Mucosa of rectum (tissue), 2 donors: ENCODE measurements around the gene REEP3.

ENCODE experiments used
- H3K27ac ChIP-seq, 2 donors: one replicate each; pipeline ENCODE4 v1.7.0; 2013; ENCODE audit warnings: inconsistent platforms in 2 of 2, low read depth in 2 of 2, low read length in 2 of 2
- H3K27me3 ChIP-seq, 2 donors: one replicate each; pipeline ENCODE4 v1.7.0; 2013; ENCODE audit warnings: low read length in 2 of 2; ENCODE audit not compliant: control insufficient read depth in 2 of 2, insufficient read depth in 2 of 2
- H3K36me3 ChIP-seq, 2 donors: one replicate each; pipeline ENCODE4 v1.7.0; 2013; ENCODE audit warnings: low read length in 2 of 2; ENCODE audit not compliant: control insufficient read depth in 2 of 2, insufficient read depth in 2 of 2
- H3K4me1 ChIP-seq, 2 donors: one replicate each; pipeline ENCODE4 v1.7.0; 2013; ENCODE audit warnings: low read length in 2 of 2, mild to moderate bottlenecking in 1 of 2; ENCODE audit not compliant: control insufficient read depth in 2 of 2, insufficient read depth in 2 of 2
- H3K4me3 ChIP-seq, 2 donors: one replicate each; pipeline ENCODE4 v1.7.0; 2013; ENCODE audit warnings: low read length in 2 of 2
- H3K9ac ChIP-seq, 2 donors: one replicate each; pipeline ENCODE4 v1.7.0; 2013; ENCODE audit warnings: low read length in 2 of 2, low read depth in 1 of 2, mild to moderate bottlenecking in 1 of 2
- H3K9me3 ChIP-seq, 2 donors: one replicate each; pipeline ENCODE4 v1.7.0; 2013; ENCODE audit warnings: low read length in 2 of 2; ENCODE audit not compliant: control insufficient read depth in 2 of 2
- donor health status: healthy.
- donor health status: Normal muscosa, but diverticular disease.

The REEP3 gene

GRCh38 chr10:63525021-63525420, 3.8 kb downstream of the REEP3 start:
- no peaks in the 10 kb centered on the region for H3K36me3 ChIP-seq
- no peaks in the 10 kb centered on the region for H3K27me3 ChIP-seq
- H3K27ac ChIP-seq, result no peak overlapping the region
- no peak overlapping the region for H3K9ac ChIP-seq
- H3K4me1 ChIP-seq, result peaks cover 3 to 24% of the 10 kb centered on the region in 2 donors
- H3K9me3 ChIP-seq, result no peaks in the 10 kb centered on the region
- H3K4me3 ChIP-seq, result no peak overlapping the region

DNA sequence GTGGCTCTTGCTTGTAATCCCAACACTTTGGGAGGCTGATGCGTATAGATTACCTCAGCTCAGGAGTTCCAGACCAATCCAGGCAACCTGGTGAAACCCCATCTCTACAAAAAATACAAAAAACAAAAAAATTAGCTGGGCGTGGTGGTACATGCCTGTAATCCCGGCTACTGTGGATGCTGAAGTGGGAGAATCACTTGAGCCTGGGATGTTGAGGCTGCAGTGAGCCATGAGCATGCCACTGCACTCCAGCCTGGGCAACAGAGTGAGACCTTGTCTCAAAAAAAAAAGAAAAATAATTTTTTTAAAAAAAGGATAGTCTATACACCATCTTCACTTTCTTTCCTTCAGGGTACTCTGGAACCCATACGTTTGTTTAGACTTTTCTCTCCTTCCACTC, 6.2 kb downstream of the REEP3 start:
- Histone ChIP-seq H3K36me3 (no peaks in the 10 kb centered on the region), H3K9me3 (no peaks in the 10 kb centered on the region), H3K4me3 (no peak overlapping the region), H3K27ac (no peak overlapping the region), H3K4me1 (peaks cover 0 to 16% of the 10 kb centered on the region in 2 donors), H3K27me3 (no peaks in the 10 kb centered on the region), H3K9ac (no peak overlapping the region)

- no peak overlapping the region for H3K27ac ChIP-seq
- no peak overlapping the region for H3K9ac ChIP-seq
- peaks cover 0 to 8% of the 10 kb centered on the region in 2 donors for H3K4me1 ChIP-seq
- H3K4me3 ChIP-seq, result no peak overlapping the region
- no peaks in the 10 kb centered on the region for H3K27me3 ChIP-seq
- no peaks in the 10 kb centered on the region for H3K36me3 ChIP-seq
- H3K9me3 ChIP-seq, result no peaks in the 10 kb centered on the region
These were observed 7.0 kb downstream of the REEP3 start for GRCh38 chr10:63528084-63528744.

DNA sequence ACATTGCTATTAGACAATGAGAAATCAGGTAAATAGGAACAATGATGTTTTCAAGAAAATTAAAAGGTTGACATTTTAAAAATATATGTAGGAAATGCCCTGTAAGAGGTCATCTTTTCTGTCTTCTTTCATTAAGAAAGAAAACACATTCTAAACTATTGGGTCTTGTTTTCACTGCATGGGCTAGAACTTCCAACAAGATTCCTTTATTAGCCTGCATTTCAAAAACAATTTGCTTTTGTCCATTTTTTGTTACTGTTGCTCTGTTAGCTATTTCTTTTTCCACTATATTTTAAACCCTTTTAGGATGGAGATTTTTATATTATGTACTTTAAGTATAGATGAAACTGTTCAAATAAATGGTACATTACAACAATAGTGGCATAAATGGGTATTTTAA, 9.2 kb downstream of the REEP3 start:
- Histone ChIP-seq H3K36me3 (no peaks in the 10 kb centered on the region), H3K9ac (no peak overlapping the region), H3K9me3 (no peaks in the 10 kb centered on the region), H3K27me3 (no peaks in the 10 kb centered on the region), H3K4me3 (no peak overlapping the region), H3K27ac (no peak overlapping the region), H3K4me1 (no peaks in the 10 kb centered on the region)

GRCh38 chr10:63534723-63535122, 13.5 kb downstream of the REEP3 start:
- Histone ChIP-seq H3K4me1 (no peaks in the 10 kb centered on the region), H3K9me3 (no peaks in the 10 kb centered on the region), H3K9ac (no peak overlapping the region), H3K27me3 (no peaks in the 10 kb centered on the region), H3K27ac (no peak overlapping the region), H3K36me3 (no peaks in the 10 kb centered on the region), H3K4me3 (no peak overlapping the region)

DNA sequence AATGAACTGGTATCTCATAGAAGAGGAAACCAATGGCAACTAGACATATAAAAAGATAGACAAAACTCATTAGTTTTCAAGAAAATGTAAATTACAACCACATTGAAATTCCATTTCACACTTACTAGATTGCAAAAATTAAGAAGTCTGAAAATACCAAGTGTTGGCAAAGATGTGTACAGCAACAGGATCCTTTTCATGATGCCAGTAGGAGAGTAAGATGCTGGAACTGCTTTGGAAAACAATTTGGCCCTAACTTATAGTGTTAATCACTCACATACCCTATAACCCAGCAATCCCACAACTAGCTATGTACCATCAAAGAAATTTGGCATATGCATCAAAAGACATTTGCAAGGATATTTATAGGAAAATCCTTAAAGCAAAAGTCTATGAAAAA, 15.5 kb downstream of the REEP3 start:
- H3K27ac ChIP-seq, result no peak overlapping the region
- H3K4me3 ChIP-seq, result no peak overlapping the region
- no peaks in the 10 kb centered on the region for H3K4me1 ChIP-seq
- H3K9me3 ChIP-seq, result no peaks in the 10 kb centered on the region
- H3K36me3 ChIP-seq, result no peaks in the 10 kb centered on the region
- no peak overlapping the region for H3K9ac ChIP-seq
- no peaks in the 10 kb centered on the region for H3K27me3 ChIP-seq

GRCh38 chr10:63537536-63537935, 16.3 kb downstream of the REEP3 start:
- Histone ChIP-seq H3K27ac (no peak overlapping the region), H3K4me1 (no peaks in the 10 kb centered on the region), H3K4me3 (no peak overlapping the region), H3K27me3 (no peaks in the 10 kb centered on the region), H3K36me3 (no peaks in the 10 kb centered on the region), H3K9ac (no peak overlapping the region), H3K9me3 (no peaks in the 10 kb centered on the region)

- no peaks in the 10 kb centered on the region for H3K36me3 ChIP-seq
- no peak overlapping the region for H3K9ac ChIP-seq
- H3K9me3 ChIP-seq, result no peaks in the 10 kb centered on the region
- H3K4me1 ChIP-seq, result no peaks in the 10 kb centered on the region
- no peaks in the 10 kb centered on the region for H3K27me3 ChIP-seq
- no peak overlapping the region for H3K4me3 ChIP-seq
- H3K27ac ChIP-seq, result no peak overlapping the region
These were observed 18.2 kb downstream of the REEP3 start for GRCh38 chr10:63539377-63539776.

- Histone ChIP-seq H3K27me3 (no peaks in the 10 kb centered on the region), H3K4me3 (no peak overlapping the region), H3K4me1 (no peaks in the 10 kb centered on the region), H3K9me3 (no peaks in the 10 kb centered on the region), H3K9ac (no peak overlapping the region), H3K36me3 (no peaks in the 10 kb centered on the region), H3K27ac (no peak overlapping the region)
These were observed 18.8 kb downstream of the REEP3 start for GRCh38 chr10:63539994-63540393.

DNA sequence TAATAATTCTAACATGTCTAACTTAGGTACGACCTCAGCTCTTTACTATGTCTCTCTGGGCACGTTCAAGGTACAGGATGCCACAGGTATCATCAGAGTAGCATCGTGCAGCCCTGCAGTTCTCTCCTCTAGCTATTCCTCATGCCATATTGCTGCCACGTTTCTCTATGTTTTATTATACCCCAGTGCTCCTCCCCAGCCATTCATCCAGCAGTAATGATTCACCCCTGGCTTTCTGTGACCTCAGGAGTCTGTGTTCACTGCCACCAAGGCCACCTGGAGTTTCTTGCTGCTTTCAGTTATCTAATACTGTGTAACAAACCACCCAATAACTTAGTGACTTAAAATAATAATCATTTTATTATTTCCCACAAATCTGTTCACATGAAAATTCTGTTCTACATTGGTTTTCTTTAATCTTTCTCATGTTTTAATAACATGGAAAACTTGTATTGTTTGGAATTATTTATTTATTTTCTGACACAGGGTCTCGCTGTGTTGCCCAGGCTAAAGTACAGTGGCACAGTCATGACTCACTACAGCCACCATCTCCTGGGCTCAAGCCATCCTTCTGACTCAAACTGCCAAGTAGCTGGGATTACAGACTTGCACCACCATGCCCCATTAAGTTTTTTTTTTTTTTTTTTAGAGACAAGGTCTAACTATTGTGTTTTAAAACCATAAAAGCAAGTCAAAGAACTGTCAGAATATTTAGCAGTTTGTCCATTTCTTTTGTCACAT, 21.8 kb downstream of the REEP3 start:
- no peaks in the 10 kb centered on the region for H3K9me3 ChIP-seq
- H3K4me3 ChIP-seq, result no peak overlapping the region
- H3K36me3 ChIP-seq, result no peaks in the 10 kb centered on the region
- H3K9ac ChIP-seq, result no peak overlapping the region
- no peak overlapping the region for H3K27ac ChIP-seq
- H3K4me1 ChIP-seq, result no peaks in the 10 kb centered on the region
- no peaks in the 10 kb centered on the region for H3K27me3 ChIP-seq
